Liver (tissue), 3 donors: ENCODE data around the gene PLAC1.

ENCODE experiments used
- GABPA ChIP-seq, 2 donors: IDR thresholded peaks in 1 of 2; conservative IDR thresholded peaks in 1 of 2; 2 replicates each; pipeline ENCODE4 v1.6.1; 2016; ENCODE audit warnings: antibody characterized with exemption in 2 of 2, mild to moderate bottlenecking in 1 of 2, moderate library complexity in 1 of 2
- MAX ChIP-seq: IDR thresholded peaks from 2 replicates; pipeline ENCODE4 v1.6.1; 2016; ENCODE audit warnings: antibody characterized with exemption
- TF ChIP-seq, protein P1 (sequence below): fragments of 150-350 bp; IDR thresholded peaks from 2 replicates; pipeline ENCODE4 v1.5.1; 2017; ENCODE audit warnings: improper control_type of control experiment, low read depth, low read length; ENCODE audit not compliant: missing input control
- donor health status: healthy.
- donor health status: healthy.

DNA sequence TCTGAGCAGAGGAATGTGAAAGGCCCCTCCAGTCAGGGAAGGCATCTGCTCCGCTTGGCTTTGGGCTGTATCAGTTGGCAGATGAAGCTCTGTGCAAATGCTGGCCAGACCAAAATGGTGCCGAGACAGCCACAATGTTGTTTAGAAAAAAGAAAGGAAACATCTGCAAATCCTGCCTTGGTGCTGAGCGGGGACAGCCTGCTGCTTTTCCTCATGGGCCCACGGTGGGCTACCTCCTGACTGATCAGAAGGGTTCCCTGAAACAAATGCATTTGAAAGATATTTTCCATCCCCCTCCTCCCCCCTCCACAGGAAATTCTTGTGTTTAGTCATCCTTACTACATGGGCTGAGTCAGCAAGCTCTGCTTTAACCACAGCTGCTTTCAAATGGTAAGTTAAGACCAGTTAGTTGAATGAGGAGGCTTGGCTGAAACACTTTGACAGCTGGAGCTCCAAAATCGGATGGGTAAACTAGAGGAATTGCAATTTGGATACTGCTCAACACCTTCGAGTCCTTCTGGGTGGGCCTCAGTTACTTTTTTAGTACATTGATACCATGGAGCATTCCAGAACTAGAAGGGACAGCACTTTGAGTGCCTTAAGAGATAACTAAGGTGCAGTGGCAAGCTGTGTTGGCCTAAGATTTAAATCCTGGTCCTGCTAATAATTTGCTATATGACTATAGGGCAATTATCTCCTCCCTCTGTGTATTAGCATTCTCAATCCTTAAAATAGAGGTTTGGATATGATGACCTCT lies 36.0 kb downstream of the PLAC1 start:
- TF ChIP-seq, protein P1, sequence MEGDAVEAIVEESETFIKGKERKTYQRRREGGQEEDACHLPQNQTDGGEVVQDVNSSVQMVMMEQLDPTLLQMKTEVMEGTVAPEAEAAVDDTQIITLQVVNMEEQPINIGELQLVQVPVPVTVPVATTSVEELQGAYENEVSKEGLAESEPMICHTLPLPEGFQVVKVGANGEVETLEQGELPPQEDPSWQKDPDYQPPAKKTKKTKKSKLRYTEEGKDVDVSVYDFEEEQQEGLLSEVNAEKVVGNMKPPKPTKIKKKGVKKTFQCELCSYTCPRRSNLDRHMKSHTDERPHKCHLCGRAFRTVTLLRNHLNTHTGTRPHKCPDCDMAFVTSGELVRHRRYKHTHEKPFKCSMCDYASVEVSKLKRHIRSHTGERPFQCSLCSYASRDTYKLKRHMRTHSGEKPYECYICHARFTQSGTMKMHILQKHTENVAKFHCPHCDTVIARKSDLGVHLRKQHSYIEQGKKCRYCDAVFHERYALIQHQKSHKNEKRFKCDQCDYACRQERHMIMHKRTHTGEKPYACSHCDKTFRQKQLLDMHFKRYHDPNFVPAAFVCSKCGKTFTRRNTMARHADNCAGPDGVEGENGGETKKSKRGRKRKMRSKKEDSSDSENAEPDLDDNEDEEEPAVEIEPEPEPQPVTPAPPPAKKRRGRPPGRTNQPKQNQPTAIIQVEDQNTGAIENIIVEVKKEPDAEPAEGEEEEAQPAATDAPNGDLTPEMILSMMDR, result no peak
- TF ChIP-seq GABPA (IDR thresholded peaks at IDR 0.05 in 1 of 2, conservative IDR thresholded peaks at IDR 0.05 in 1 of 2) (no peak), MAX (no peak)
